HG02943 (cell line): ENCODE data around the gene PNP.

Source experiments
- ATAC-seq: cut with Tn5 transposase; IDR thresholded peaks from one replicate; pipeline ENCODE4 v1.9.1; 2021; ENCODE audit warnings: mild to moderate bottlenecking, low read depth, moderate library complexity; ENCODE audit not compliant: unreplicated experiment

The PNP gene

GRCh38 chr14:20454516-20455354 lies 14.5 kb upstream of the PNP start, which contains the start of the genes APEX1 and OSGEP:
Gene APEX1 (plus strand): TSS chr14:20455226. CDS start chr14:20455646, 420 bp downstream.
Gene OSGEP (minus strand): TSS chr14:20454812. CDS start chr14:20454683, 129 bp downstream.
- peak; percentile 82 for ATAC-seq

DNA sequence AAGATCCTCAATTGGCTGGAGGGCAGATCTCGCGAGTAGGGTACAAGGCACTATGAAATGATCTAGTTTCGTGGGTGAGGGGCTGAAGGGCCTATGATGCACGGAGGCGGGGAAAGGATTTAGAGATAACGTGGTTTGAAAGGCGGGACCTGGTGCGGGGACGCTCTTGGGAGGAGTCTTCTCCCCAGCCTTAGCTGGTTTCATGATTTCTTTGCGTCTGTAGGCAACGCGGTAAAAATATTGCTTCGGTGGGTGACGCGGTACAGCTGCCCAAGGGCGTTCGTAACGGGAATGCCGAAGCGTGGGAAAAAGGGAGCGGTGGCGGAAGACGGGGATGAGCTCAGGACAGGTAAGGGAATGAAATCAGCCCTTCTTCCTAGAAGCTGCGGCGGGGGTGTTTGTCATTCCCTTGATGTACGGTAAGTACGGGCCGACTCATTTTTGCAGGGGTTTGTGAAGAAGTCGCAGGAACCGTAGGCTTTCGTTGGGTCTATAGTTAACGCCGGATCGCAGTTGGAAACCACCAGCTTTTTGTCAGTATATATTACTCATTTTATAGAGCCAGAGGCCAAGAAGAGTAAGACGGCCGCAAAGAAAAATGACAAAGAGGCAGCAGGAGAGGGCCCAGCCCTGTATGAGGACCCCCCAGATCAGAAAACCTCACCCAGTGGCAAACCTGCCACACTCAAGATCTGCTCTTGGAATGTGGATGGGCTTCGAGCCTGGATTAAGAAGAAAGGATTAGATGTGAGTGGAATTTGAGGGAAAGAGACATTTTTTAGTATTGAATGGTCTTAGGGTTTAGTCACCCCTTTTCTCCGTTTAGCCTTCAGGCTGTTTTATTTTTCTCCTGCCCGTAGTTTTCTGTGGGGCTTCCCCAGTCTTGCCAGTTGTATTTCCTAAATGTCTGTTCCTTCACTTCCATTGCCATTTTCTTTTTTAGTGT lies 13.6 kb upstream of the PNP start:
- peak; percentile 51 for ATAC-seq

DNA sequence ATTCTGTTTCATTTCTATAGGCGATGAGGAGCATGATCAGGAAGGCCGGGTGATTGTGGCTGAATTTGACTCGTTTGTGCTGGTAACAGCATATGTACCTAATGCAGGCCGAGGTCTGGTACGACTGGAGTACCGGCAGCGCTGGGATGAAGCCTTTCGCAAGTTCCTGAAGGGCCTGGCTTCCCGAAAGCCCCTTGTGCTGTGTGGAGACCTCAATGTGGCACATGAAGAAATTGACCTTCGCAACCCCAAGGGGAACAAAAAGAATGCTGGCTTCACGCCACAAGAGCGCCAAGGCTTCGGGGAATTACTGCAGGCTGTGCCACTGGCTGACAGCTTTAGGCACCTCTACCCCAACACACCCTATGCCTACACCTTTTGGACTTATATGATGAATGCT lies 12.2 kb upstream of the PNP start:
- ATAC-seq: no peak

GRCh38 chr14:20458031-20458789 lies 11.0 kb upstream of the PNP start:
- no peak for ATAC-seq

- peak; percentile 8 for ATAC-seq
Observed at GRCh38 chr14:20460458-20461224, 8.6 kb upstream of the PNP start.

GRCh38 chr14:20461225-20462141 lies 7.7 kb upstream of the PNP start, which contains the start of gene PIP4P1:
Gene PIP4P1 (minus strand): TSS chr14:20461434. CDS start chr14:20461325, 109 bp downstream.
- peak; percentile 94 for ATAC-seq

DNA sequence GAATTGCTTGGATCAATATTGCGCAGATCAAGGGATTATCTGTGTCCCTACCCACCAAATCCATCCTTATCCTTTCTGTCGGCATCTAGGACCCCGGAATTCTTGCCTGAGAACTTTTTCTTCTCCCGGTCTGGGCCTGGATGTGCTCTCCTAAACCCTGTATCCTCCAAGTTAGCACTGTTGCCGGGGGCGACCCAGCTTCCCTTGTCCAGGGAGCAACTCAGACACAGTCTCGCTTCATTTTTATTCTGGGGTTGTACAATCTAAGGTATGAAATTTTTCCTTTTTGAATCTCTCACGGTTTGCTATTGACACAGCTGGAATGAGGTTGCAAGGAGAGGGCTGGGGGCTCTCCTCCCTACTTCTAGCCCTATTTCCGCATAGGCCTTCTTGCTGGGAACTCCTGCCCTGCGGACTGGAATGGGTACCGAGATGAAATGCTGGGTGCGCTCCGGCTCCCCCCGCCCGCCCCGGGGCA lies 403 bp upstream of the PNP start:
- ATAC-seq: no peak

DNA sequence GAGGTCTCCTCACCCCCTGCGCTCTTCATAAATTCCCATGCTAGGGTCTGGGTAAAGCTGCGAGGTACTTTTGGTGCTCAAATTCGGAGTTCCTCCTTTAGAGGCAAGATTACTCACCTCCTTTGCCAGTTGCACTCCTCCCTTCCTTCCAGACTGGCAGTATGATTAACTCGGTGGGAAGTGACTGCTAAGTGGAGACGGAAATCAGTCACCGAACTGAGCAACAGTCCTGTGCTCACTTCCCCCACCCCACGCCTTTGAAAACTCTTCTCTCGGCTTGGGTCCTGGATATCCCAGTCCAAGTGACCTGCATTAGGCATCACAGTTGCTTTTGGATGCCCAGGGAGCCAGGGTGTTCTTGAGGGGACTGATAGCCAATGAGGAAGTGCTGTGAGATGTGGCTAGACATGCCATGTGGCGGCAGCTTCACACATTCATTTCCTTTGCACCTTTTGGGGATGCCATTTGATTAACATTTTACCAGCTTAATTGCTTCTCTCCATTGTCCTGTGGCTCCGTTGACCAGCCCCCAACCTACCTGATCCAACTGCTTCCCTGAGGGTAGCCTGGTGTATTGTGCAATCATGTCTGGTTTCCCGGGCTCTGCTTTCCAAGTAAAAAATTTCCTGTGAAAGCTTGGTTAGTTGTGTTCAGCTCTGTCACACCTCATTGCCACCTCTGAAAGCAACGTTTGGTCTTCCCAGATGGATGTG lies 840 bp downstream of the PNP start:
- ATAC-seq: peak; percentile 34

DNA sequence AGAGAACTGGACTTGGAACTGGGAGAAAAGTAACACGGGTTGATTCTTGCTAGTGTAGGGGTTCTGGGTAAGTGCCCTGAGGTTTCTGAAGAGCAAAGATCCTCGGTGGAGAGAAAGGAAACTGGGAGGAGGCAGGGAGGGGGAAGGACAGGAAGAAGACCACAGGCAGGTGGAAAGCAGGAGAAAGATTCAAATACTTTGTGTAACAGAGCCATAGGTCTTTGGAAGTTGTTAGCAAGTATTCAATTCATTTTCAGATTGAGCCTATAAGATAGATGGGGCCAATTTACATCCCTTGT lies 1.3 kb downstream of the PNP start:
- ATAC-seq: no peak

DNA sequence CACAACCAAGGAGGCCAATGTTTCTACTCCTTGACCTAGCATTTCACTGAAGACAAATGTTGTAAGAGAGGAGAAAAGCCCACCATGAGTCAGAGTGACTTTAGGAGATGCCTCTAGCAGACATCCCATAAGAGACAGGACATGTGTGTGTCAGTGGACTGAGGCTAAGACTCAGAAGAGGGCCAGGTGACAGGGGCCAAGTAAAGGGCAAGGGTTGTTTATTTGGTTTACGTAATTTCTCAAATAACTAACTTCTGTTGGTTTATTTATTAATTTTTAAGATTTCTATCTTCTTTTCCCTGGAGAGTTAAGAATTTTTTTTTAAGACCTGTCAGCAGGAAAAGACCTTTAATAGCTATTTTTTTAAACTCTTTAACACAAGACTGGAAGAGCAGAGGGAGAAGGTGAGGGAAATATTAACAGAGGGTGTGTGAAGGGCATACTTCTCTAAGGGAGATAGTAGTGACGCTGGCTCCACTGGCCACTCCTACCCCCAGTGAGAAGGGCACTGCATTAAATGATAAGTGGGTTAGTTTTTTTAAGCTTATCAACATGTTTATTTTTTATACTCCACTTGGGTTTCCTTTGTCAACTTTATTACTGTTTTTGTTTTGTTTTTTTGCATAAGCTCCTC lies 3.4 kb downstream of the PNP start:
- no peak for ATAC-seq

DNA sequence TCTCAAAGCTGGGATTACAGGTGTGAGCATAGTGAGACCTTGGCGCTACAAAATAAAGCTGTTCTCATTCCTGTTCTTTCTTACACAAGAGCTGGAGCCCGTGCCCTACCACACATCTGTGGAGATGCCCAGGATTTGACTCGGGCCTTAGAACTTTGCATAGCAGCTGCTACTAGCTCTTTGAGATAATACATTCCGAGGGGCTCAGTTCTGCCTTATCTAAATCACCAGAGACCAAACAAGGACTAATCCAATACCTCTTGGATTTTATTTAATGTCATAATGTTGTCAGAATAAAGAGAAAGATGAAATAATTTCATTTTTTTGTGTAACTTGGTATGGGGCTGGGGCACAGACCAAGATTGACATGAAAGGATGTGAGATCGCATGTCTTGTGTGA lies 7.6 kb downstream of the PNP start:
- ATAC-seq: no peak

GRCh38 chr14:20477211-20477876 lies 8.1 kb downstream of the PNP start:
- ATAC-seq: no peak

DNA sequence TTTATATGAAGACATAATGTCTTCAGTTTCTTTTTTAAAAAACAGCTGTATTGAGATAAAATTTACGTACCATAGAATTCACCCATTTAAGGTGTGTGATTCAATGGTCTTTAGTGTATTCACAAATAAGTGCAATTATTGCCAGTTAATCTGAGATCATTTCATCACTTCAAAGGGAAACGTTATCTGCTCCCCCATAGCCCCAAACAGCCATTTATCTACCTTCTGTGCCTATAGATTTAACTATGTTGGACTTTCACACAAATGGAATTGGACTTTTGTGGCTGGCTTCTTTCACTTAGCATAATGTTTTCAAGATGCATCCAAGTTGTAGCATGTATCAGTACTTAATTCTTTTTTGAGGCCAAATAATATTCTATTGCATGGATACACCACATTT lies 9.7 kb downstream of the PNP start:
- ATAC-seq: no peak

GRCh38 chr14:20482382-20482781 lies 13.2 kb downstream of the PNP start:
- ATAC-seq: no peak

DNA sequence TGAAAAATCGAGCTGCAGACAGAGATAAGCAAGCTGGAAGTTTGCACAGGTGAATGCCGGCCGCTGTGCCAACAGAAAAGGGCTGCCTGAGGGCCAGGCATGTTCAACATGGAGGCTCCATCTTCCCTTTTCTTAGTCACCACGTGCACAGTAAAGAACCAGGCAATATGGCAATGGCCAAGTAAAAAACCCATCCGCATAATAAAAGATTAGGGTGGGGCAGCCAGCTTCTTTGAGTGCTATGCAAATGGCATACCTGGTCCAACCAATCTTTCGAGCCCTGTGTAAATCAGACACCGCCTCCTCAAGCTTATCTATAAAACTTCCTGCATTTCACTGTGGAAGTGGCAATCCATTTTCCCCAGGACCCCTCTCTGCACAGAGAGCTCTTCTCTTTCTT lies 16.7 kb downstream of the PNP start:
- no peak for ATAC-seq

DNA sequence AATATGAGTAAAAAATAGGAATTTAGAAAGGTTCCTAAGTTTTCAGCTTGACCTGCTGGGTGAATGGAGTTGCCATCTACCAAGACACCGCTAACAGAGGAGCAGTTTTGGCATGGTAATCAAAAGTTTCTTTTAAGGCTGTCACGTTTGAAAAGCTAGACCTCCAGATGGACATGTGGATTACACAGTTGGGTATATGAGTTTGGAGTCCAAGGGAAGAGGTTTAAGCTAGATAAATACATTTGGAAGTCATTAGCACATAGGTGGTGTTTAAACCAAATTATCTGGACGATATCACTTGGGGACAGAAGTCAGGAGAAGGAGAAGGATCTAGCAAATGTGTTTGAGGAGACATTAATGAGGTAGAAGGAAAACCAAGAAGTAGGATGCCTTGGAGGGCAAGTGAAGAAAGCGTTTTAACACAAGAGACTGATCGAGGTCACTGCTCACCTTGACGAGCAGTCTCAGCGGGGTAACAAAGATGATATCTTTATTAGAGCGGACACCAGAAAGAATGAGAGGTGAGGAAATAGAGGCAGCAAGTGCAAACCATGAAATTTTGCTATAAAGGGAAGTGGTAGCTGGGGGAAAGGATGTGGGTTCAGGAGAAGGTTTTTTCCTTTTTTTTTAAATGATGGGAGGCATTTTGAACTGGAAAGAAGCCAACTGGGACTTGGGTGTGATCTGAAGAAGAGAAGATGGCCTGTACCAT lies 17.6 kb downstream of the PNP start:
- no peak for ATAC-seq

GRCh38 chr14:20487396-20487725 lies 18.2 kb downstream of the PNP start:
- ATAC-seq: no peak
